ENCODE results near the gene ZC2HC1C.

DNA sequence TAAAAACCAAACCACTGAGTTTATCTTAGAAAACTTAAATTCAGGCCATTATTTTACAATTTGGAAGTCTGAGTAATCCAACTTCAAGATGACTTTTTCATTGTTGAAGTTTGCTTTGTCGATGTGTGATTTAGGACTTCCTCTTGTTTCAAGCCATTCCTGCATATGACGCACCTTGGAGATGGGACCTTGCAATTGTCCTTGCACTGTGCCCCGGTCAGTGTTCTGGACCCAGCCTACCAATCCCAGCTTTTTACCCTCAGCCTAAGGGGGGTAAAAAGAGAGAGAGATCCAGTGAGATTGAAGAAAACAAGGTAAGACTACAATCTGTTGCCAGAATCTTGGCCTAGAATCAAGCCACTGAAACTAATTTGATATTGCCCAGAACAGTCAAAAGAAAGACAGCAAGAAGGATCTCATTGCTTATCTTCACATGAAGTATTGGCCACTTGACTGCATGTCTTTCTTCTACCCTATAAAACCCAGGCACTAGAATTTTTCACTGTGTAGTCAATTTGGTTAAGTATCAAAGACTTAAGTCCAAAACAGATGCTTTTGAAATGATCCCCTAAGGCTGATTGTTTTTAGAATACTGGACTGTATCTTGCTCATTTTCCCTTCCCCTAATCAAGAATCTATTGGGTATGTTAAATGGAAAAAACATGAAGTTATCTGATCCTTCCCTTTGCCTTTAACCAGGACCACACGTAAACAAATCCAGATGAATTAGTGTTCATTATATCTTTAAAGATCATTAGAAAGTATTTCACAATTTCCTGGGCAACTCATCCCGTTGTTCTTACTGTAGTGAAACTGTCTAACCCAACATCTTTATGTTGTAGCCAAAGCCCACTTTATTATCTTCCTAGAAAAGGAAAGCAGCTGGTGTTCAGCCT is 15.8 kb upstream of the ZC2HC1C start:
- TF ChIP-seq, protein P1, sequence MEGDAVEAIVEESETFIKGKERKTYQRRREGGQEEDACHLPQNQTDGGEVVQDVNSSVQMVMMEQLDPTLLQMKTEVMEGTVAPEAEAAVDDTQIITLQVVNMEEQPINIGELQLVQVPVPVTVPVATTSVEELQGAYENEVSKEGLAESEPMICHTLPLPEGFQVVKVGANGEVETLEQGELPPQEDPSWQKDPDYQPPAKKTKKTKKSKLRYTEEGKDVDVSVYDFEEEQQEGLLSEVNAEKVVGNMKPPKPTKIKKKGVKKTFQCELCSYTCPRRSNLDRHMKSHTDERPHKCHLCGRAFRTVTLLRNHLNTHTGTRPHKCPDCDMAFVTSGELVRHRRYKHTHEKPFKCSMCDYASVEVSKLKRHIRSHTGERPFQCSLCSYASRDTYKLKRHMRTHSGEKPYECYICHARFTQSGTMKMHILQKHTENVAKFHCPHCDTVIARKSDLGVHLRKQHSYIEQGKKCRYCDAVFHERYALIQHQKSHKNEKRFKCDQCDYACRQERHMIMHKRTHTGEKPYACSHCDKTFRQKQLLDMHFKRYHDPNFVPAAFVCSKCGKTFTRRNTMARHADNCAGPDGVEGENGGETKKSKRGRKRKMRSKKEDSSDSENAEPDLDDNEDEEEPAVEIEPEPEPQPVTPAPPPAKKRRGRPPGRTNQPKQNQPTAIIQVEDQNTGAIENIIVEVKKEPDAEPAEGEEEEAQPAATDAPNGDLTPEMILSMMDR (IDR thresholded peaks at IDR 0.05; ENCODE audit: poor library complexity): no peak
- TF ChIP-seq EZH2 (IDR thresholded peaks at IDR 0.05; ENCODE audit: borderline replicate concordance): no peak

Measured in hepatocyte (in vitro differentiated cells).